Measurements from ENCODE around the gene CELF2.

The CELF2 gene

GRCh38 chr10:11159543-11160215 is 142.0 kb downstream of the CELF2 start:
- no peak for DNase-seq

GRCh38 chr10:11161096-11161495 is 143.4 kb downstream of the CELF2 start:
- DNase-seq, result no peak

- no peak for DNase-seq
These were observed 144.2 kb downstream of the CELF2 start for GRCh38 chr10:11161910-11162309.

- peak; percentile 74 for DNase-seq
These were observed 145.3 kb downstream of the CELF2 start for GRCh38 chr10:11162828-11163599.

GRCh38 chr10:11163780-11164550 is 146.3 kb downstream of the CELF2 start:
- DNase-seq, result no peak

- DNase-seq, result no peak
These were observed 146.8 kb downstream of the CELF2 start for GRCh38 chr10:11164551-11164802.

- peak; percentile 66 for DNase-seq
These were observed 147.3 kb downstream of the CELF2 start for GRCh38 chr10:11164803-11165590.

GRCh38 chr10:11165591-11166543 is 148.2 kb downstream of the CELF2 start:
- DNase-seq, result peak; percentile 68

- DNase-seq, result no peak
These were observed 148.9 kb downstream of the CELF2 start for GRCh38 chr10:11166550-11166949.

- no peak for DNase-seq
These were observed 149.7 kb downstream of the CELF2 start for GRCh38 chr10:11167233-11167966.

GRCh38 chr10:11168423-11169090 is 150.9 kb downstream of the CELF2 start:
- DNase-seq, result no peak

- no peak for DNase-seq
These were observed 152.3 kb downstream of the CELF2 start for GRCh38 chr10:11169976-11170375.

- DNase-seq, result no peak
These were observed 152.9 kb downstream of the CELF2 start for GRCh38 chr10:11170574-11170973.

GRCh38 chr10:11170993-11171851 is 153.6 kb downstream of the CELF2 start:
- peak; percentile 42 for DNase-seq

GRCh38 chr10:11173042-11173441 is 155.4 kb downstream of the CELF2 start:
- no peak for DNase-seq

- DNase-seq, result no peak
These were observed 158.2 kb downstream of the CELF2 start for GRCh38 chr10:11175823-11176243.

GRCh38 chr10:11176746-11177145 is 159.1 kb downstream of the CELF2 start:
- no peak for DNase-seq

- no peak for DNase-seq
These were observed 159.7 kb downstream of the CELF2 start for GRCh38 chr10:11177381-11177780.

- no peak for DNase-seq
These were observed 160.3 kb downstream of the CELF2 start for GRCh38 chr10:11177926-11178471.
